ENCODE data around the gene TAAR8. TPM values are rescaled to one million over a fixed set of nuclear protein-coding genes. Genes with fewer than 3 reads are reported as not detected.
"Not testable (repeated sequence)": the region's sequence is repeated elsewhere in the genome, so short reads cannot be mapped to it uniquely, and the experiment has no call there.

TAAR8 gene
- total RNA-seq, 1 donor from 2014 or later = not detected

DNA sequence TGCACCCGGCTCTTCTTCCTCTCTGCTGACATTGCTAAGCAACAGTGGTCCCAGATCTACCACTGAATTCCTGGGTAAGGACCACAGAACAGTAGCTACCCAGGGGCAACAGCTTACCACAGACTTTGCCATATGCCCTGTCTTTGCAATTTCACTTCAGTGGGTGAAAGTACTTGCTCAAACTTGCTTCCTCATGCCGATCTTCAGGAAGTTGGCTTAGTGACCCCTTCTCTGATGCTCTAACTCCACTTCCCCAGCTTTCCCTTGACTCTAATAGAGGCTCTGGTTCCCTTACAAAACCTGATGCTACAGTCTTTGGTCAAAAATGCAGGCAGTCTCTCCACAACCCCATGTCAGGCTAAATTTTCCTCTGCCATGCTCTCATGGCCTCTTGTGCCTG is 40.4 kb downstream of the TAAR8 start:
- H3K9me3 ChIP-seq = no peaks in the 10 kb centered on the region
- H3K4me1 ChIP-seq = no peaks in the 10 kb centered on the region
- H3K36me3 ChIP-seq = no peaks in the 10 kb centered on the region
- intact Hi-C loops (cut with DNase I) = no loop called here
- no peak overlapping the region for H3K27ac ChIP-seq
- TF ChIP-seq, protein P1, sequence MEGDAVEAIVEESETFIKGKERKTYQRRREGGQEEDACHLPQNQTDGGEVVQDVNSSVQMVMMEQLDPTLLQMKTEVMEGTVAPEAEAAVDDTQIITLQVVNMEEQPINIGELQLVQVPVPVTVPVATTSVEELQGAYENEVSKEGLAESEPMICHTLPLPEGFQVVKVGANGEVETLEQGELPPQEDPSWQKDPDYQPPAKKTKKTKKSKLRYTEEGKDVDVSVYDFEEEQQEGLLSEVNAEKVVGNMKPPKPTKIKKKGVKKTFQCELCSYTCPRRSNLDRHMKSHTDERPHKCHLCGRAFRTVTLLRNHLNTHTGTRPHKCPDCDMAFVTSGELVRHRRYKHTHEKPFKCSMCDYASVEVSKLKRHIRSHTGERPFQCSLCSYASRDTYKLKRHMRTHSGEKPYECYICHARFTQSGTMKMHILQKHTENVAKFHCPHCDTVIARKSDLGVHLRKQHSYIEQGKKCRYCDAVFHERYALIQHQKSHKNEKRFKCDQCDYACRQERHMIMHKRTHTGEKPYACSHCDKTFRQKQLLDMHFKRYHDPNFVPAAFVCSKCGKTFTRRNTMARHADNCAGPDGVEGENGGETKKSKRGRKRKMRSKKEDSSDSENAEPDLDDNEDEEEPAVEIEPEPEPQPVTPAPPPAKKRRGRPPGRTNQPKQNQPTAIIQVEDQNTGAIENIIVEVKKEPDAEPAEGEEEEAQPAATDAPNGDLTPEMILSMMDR (IDR thresholded peaks at IDR 0.05) = no peak
- no peak overlapping the region for H3K4me3 ChIP-seq
- H3K27me3 ChIP-seq = no peaks in the 10 kb centered on the region
- DNase-seq (ENCODE audit: low spot score in 2 of 2) = no peak

DNA sequence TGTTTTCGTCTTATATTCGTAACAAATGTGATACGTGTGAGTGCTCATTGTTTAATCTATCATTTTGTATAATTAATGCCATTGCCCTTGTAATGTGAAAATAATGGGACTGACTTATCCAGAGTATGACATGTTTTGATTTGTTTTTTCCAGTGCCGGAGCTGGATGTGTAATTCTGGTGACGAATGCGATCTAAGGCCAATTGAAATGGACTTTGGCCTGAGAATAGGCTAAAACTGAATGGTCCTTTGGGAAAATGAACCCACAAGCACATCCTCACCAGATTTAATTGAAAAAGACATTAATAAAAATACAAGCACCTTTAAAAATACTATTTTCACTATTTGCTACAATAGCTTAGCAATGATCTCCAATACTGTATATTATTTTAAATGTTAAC is 43.7 kb downstream of the TAAR8 start:
- TF ChIP-seq, protein P1 (IDR thresholded peaks at IDR 0.05) = no peak
- no peaks in the 10 kb centered on the region for H3K27me3 ChIP-seq
- no peaks in the 10 kb centered on the region for H3K4me1 ChIP-seq
- H3K27ac ChIP-seq = no peak overlapping the region
- intact Hi-C loops (cut with DNase I) = no loop called here
- no peak for DNase-seq (ENCODE audit: low spot score in 2 of 2)
- H3K36me3 ChIP-seq = no peaks in the 10 kb centered on the region
- no peak overlapping the region for H3K4me3 ChIP-seq
- H3K9me3 ChIP-seq = no peaks in the 10 kb centered on the region

DNA sequence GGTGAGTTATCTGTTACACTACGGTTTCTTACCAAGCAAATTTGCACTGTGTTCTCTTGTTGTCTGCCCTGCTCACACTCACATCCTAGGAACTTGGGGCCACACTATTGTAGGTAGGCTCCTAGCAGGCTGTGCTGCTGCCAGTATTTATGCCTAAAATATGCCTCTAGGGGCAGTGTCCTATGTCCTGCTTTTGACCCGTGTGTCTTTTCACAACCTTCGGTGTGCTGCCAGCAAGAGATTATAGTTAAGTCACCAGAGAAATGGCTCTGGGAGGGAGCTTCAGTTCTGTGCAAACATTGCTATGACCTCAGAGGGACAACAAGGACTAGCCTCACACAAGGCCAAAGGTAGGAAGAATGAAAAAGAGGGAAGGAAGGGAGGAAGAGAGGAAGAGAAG is 46.0 kb downstream of the TAAR8 start:
- no peak overlapping the region for H3K4me3 ChIP-seq
- H3K9me3 ChIP-seq = no peaks in the 10 kb centered on the region
- TF ChIP-seq, protein P1 (IDR thresholded peaks at IDR 0.05) = no peak
- no peaks in the 10 kb centered on the region for H3K4me1 ChIP-seq
- no peaks in the 10 kb centered on the region for H3K27me3 ChIP-seq
- H3K27ac ChIP-seq = no peak overlapping the region
- no peak for DNase-seq (ENCODE audit: low spot score in 2 of 2)
- intact Hi-C loops (cut with DNase I) = no loop called here
- H3K36me3 ChIP-seq = no peaks in the 10 kb centered on the region

DNA sequence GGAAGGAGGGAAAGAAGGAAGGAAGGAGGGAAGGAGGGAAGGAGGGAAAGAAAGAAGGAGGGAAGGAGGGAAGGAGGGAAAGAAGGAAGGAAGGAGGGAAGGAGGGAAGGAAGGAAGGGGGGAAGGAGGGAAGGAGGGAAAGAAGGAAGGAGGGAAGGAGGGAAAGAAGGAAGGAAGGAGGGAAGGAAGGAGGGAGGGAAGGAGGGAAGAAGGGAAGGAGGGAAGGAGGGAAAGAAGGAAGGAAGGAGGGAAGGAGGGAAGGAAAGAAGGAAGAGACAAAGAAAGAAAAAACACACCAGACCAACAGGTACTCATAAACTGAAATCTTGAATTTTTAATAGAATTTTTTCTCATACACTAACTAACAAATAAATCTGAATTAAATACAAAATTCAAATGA is 48.4 kb downstream of the TAAR8 start:
- DNase-seq (ENCODE audit: low spot score in 2 of 2); H3K4me3 ChIP-seq; H3K9me3 ChIP-seq; H3K36me3 ChIP-seq; H3K27ac ChIP-seq; intact Hi-C loops (cut with DNase I); H3K4me1 ChIP-seq; H3K27me3 ChIP-seq: not testable (repeated sequence)

Other genes starting within 250 kb of the TAAR8 start
- 0.75 TPM for gene MOXD1, start 151.2 kb upstream of the TAAR8 start, total RNA-seq
- 18.3 TPM for gene STX7, start 39.6 kb upstream of the TAAR8 start, total RNA-seq
- gene TAAR9, start 14.4 kb upstream of the TAAR8 start, total RNA-seq = not detected
- gene TAAR6, start 17.6 kb downstream of the TAAR8 start, total RNA-seq = not detected
- gene TAAR5, start 37.1 kb downstream of the TAAR8 start, total RNA-seq = not detected
- not detected for gene TAAR2, start 71.6 kb downstream of the TAAR8 start, total RNA-seq
- not detected for gene TAAR1, start 106.5 kb downstream of the TAAR8 start, total RNA-seq
- not detected for gene VNN1, start 161.4 kb downstream of the TAAR8 start, total RNA-seq
- 19.9 TPM for gene VNN2, start 205.2 kb downstream of the TAAR8 start, total RNA-seq
- 1.7 TPM for gene SLC18B1, start 246.0 kb downstream of the TAAR8 start, total RNA-seq